Stomach (tissue), 9 donors: ENCODE results near the gene SLC17A9. TPM values are rescaled to one million over a fixed set of nuclear protein-coding genes. Genes with fewer than 3 reads are reported as not detected.

Experiments
- DNase-seq, 2 donors: peaks; one replicate each; pipeline versions ENCODE4 v3.0.0 to v3.0.0-alpha.2; 2013 to 2019
- H3K27ac ChIP-seq, 5 donors: fragments of 200-600 bp in 4 of 5; sonication (generic) in 4 of 5; one replicate each; pipeline ENCODE4 v1.5.1; 2013 to 2019; ENCODE audit warnings: mild to moderate bottlenecking in 1 of 5, moderate library complexity in 1 of 5
- H3K27me3 ChIP-seq, 3 donors: fragments of 200-600 bp; sonication (generic); one replicate each; pipeline ENCODE4 v1.5.1; 2017 to 2019; ENCODE audit warnings: mixed run types in 1 of 3
- H3K36me3 ChIP-seq, 4 donors: fragments of 200-600 bp; sonication (generic); 1 replicate in 3 of 4; 2 replicates in 1 of 4; pipeline ENCODE4 v1.5.1; 2016 to 2019
- H3K4me1 ChIP-seq, 4 donors: fragments of 200-600 bp; sonication (generic); one replicate each; pipeline ENCODE4 v1.5.1; 2016 to 2019
- H3K4me3 ChIP-seq, 4 donors: fragments of 200-600 bp; sonication (generic) in 3 of 4; one replicate each; pipeline ENCODE4 v1.5.1; 2016 to 2019; ENCODE audit warnings: mild to moderate bottlenecking in 1 of 4
- H3K9me3 ChIP-seq, 4 donors: fragments of 200-600 bp; sonication (generic); one replicate each; pipeline ENCODE4 v1.5.1; 2016 to 2019
- CTCF ChIP-seq, 7 experiments: fragments of 450-650 bp in 4 of 7; fragments of 200-600 bp in 3 of 7; sonication (generic) in 3 of 7; IDR thresholded peaks; one replicate each; pipeline ENCODE4 v1.5.1; 2016 to 2019; ENCODE audit warnings: antibody characterized with exemption in 7 of 7, control low read depth in 2 of 7, mild to moderate bottlenecking in 1 of 7
- EP300 ChIP-seq: sonication (generic); formaldehyde crosslinking; IDR thresholded peaks from one replicate; pipeline ENCODE4 v1.6.1; 2017; ENCODE audit warnings: antibody characterized with exemption
- POLR2A ChIP-seq, 4 donors: fragments of 450-650 bp; IDR thresholded peaks; one replicate each; pipeline ENCODE4 v1.6.1; 2016; ENCODE audit warnings: antibody characterized with exemption in 4 of 4, control low read depth in 2 of 4, mild to moderate bottlenecking in 1 of 4, moderate library complexity in 1 of 4
- POLR2AphosphoS5 ChIP-seq, 3 donors: sonication (generic); formaldehyde crosslinking; IDR thresholded peaks; one replicate each; pipeline ENCODE4 v1.6.1; 2016; ENCODE audit warnings: antibody characterized with exemption in 3 of 3
- WGBS, 5 donors: extraction: QIAGEN DNeasy Blood & Tissue Kit in 3 of 5; methylation state at CpG; one replicate each; pipeline versions ENCODE4 v1.1.5 to v1.1.7; 2013 to 2018; 5-methylcytosine and 5-hydroxymethylcytosine counted together
- intact Hi-C: fragments of 100-400 bp; cut with DNase I; formaldehyde crosslinking; loops from one replicate; pipeline ENCODE4 v1.15.1; 2023; ENCODE audit warnings: low total_unique reads
- polyA plus RNA-seq, 3 donors: library from polyadenylated mRNA; stranded (reverse); fragments of 200-250 nt; gene quantifications; one replicate each; pipeline ENCODE4 v1.2.3, GENCODE V29; 2013
- total RNA-seq, 5 donors: library from RNA; depleted of rRNA; stranded (reverse); fragments of >200 nt; gene quantifications; one replicate each; pipeline versions ENCODE4 v1.1.0 to v1.2.3, GENCODE V29; 2014 to 2016
- donor health status: healthy with polysubstance abuse.
- donor health status: Bipolar disorder and iron deficiency.
- donor health status: healthy.

Gene SLC17A9
- total and polyA plus RNA-seq, 8 donors: 1.1 to 76.4 (median 12.6) TPM

- no peaks in the 10 kb centered on the region for H3K9me3 ChIP-seq
- TF ChIP-seq POLR2A (IDR thresholded peaks at IDR 0.05) (no peak), POLR2AphosphoS5 (IDR thresholded peaks at IDR 0.05) (no peak), EP300 (no peak), CTCF (IDR thresholded peaks at IDR 0.05) (no peak)
- 53 to 59% (median 54%) methylated on average over 8 to 9 of the region's 9 CpGs for WGBS, 5 donors
- H3K27ac ChIP-seq: no peak overlapping the region
- no peaks in the 10 kb centered on the region for H3K36me3 ChIP-seq
- H3K4me1 ChIP-seq: peaks cover 7 to 22% (median 15%) of the 10 kb centered on the region in 4 donors
- no peak for DNase-seq
- H3K4me3 ChIP-seq: no peak overlapping the region
- peaks cover 19 to 95% (median 87%) of the 10 kb centered on the region in 3 donors for H3K27me3 ChIP-seq
- intact Hi-C loops: no loop called here
Measured at GRCh38 chr20:62975812-62976508, 23.5 kb downstream of the SLC17A9 start.

- no peak for TF ChIP-seq POLR2A (IDR thresholded peaks at IDR 0.05)
- no peak for TF ChIP-seq CTCF (IDR thresholded peaks at IDR 0.05)
- TF ChIP-seq EP300: no peak
- no peak for TF ChIP-seq POLR2AphosphoS5 (IDR thresholded peaks at IDR 0.05)
- H3K4me3 ChIP-seq: no peak overlapping the region
- peaks cover 7 to 22% (median 15%) of the 10 kb centered on the region in 4 donors for H3K4me1 ChIP-seq
- peaks cover 26 to 98% (median 92%) of the 10 kb centered on the region in 3 donors for H3K27me3 ChIP-seq
- no peak overlapping the region for H3K27ac ChIP-seq
- WGBS, 5 donors: 82 to 91% (median 85%) methylated on average over 12 to 16 of the region's 16 CpGs
- no peaks in the 10 kb centered on the region for H3K36me3 ChIP-seq
- intact Hi-C loops: no loop called here
- no peak for DNase-seq
- no peaks in the 10 kb centered on the region for H3K9me3 ChIP-seq
Measured at GRCh38 chr20:62976886-62977285, 24.4 kb downstream of the SLC17A9 start.

- 57 to 67% (median 60%) methylated on average over 34 to 38 of the region's 38 CpGs for WGBS, 5 donors
- Histone ChIP-seq H3K27me3 (peaks cover 21 to 100% (median 93%) of the 10 kb centered on the region in 3 donors), H3K4me1 (peaks cover 3 to 14% (median 8%) of the 10 kb centered on the region in 4 donors), H3K27ac (no peak overlapping the region), H3K4me3 (no peak overlapping the region), H3K36me3 (no peaks in the 10 kb centered on the region), H3K9me3 (no peaks in the 10 kb centered on the region)
- intact Hi-C loops: no loop called here
- peak in 1 of 2 donors; percentile 60 for DNase-seq
- TF ChIP-seq POLR2AphosphoS5 (IDR thresholded peaks at IDR 0.05): no peak
- TF ChIP-seq CTCF (IDR thresholded peaks at IDR 0.05): no peak
- TF ChIP-seq POLR2A (IDR thresholded peaks at IDR 0.05): no peak
- no peak for TF ChIP-seq EP300
Measured at GRCh38 chr20:62977613-62978560, 25.4 kb downstream of the SLC17A9 start.

- H3K4me3 ChIP-seq: no peak overlapping the region
- no peaks in the 10 kb centered on the region for H3K9me3 ChIP-seq
- peaks cover 14 to 100% (median 86%) of the 10 kb centered on the region in 3 donors for H3K27me3 ChIP-seq
- no peaks in the 10 kb centered on the region for H3K36me3 ChIP-seq
- no peak for DNase-seq
- WGBS, 5 donors: 54 to 65% (median 61%) methylated on average over 9 to 13 of the region's 13 CpGs
- intact Hi-C loops: no loop called here
- peaks cover 0 to 8% (median 2%) of the 10 kb centered on the region in 4 donors for H3K4me1 ChIP-seq
- no peak overlapping the region for H3K27ac ChIP-seq
- TF ChIP-seq EP300 (no peak), CTCF (IDR thresholded peaks at IDR 0.05) (no peak), POLR2AphosphoS5 (IDR thresholded peaks at IDR 0.05) (no peak), POLR2A (IDR thresholded peaks at IDR 0.05) (no peak)
Measured at GRCh38 chr20:62978561-62978943, 26.0 kb downstream of the SLC17A9 start.
